ENCODE measurements around the gene RAB40C. TPM values are rescaled to one million over a fixed set of nuclear protein-coding genes. Genes with fewer than 3 reads are reported as not detected.

Gene RAB40C
- total and polyA plus RNA-seq, 2 donors (not counting 1 experiment from before 2014, with no cell fraction given): 12.7 to 26.9 TPM

DNA sequence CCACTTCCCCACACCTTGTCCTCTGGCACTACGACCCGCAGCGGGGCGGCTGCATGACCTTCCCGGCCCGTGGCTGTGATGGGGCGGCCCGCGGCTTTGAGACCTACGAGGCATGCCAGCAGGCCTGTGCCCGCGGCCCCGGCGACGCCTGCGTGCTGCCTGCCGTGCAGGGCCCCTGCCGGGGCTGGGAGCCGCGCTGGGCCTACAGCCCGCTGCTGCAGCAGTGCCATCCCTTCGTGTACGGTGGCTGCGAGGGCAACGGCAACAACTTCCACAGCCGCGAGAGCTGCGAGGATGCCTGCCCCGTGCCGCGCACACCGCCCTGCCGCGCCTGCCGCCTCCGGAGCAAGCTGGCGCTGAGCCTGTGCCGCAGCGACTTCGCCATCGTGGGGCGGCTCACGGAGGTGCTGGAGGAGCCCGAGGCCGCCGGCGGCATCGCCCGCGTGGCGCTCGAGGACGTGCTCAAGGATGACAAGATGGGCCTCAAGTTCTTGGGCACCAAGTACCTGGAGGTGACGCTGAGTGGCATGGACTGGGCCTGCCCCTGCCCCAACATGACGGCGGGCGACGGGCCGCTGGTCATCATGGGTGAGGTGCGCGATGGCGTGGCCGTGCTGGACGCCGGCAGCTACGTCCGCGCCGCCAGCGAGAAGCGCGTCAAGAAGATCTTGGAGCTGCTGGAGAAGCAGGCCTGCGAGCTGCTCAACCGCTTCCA is 43.6 kb downstream of the RAB40C start:
- Histone ChIP-seq H3K27ac (ENCODE audit: low read length in 2 of 2) (no peak overlapping the region), H3K4me2 (replicated peaks; ENCODE audit: low read depth, low read length, poor library complexity, severe bottlenecking) (no peak overlapping the region), H3K9me3 (ENCODE audit: control extremely low read depth in 1 of 3, control insufficient read depth in 2 of 3, insufficient read depth in 1 of 3, low read length in 2 of 3) (no peaks in the 10 kb centered on the region), H3K4me3 (ENCODE audit: control extremely low read depth in 1 of 5, extremely low read depth in 1 of 5, insufficient read depth in 1 of 5, low read depth in 2 of 5, low read length in 4 of 5) (no peak overlapping the region), H3K79me2 (ENCODE audit: control insufficient read depth, insufficient read depth, low read length) (peaks cover 10% of the 10 kb centered on the region), H2AFZ (ENCODE audit: insufficient read depth, low read depth, low read length, poor library complexity, severe bottlenecking) (no peak overlapping the region), H3K27me3 (replicated peaks in 1 of 4; ENCODE audit: control extremely low read depth in 1 of 4, control insufficient read depth in 3 of 4, insufficient read depth in 4 of 4, low read length in 3 of 4) (no peaks in the 10 kb centered on the region), H3K9ac (ENCODE audit: low read length) (no peak overlapping the region), H3K36me3 (replicated peaks in 1 of 2; ENCODE audit: control extremely low read depth in 1 of 2, control insufficient read depth in 1 of 2, extremely low read depth in 1 of 2, insufficient read depth in 2 of 2, low read length in 1 of 2) (peaks cover 0 to 3% of the 10 kb centered on the region in 2 experiments), H4K20me1 (ENCODE audit: control insufficient read depth, insufficient read depth, low read length, poor library complexity, severe bottlenecking) (peaks cover 13% of the 10 kb centered on the region), H3K4me1 (ENCODE audit: control insufficient read depth in 2 of 2, insufficient read depth in 2 of 2, low read length in 2 of 2) (peaks cover 6 to 23% of the 10 kb centered on the region in 2 donors)
- TF ChIP-seq, protein P1, sequence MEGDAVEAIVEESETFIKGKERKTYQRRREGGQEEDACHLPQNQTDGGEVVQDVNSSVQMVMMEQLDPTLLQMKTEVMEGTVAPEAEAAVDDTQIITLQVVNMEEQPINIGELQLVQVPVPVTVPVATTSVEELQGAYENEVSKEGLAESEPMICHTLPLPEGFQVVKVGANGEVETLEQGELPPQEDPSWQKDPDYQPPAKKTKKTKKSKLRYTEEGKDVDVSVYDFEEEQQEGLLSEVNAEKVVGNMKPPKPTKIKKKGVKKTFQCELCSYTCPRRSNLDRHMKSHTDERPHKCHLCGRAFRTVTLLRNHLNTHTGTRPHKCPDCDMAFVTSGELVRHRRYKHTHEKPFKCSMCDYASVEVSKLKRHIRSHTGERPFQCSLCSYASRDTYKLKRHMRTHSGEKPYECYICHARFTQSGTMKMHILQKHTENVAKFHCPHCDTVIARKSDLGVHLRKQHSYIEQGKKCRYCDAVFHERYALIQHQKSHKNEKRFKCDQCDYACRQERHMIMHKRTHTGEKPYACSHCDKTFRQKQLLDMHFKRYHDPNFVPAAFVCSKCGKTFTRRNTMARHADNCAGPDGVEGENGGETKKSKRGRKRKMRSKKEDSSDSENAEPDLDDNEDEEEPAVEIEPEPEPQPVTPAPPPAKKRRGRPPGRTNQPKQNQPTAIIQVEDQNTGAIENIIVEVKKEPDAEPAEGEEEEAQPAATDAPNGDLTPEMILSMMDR (IDR thresholded peaks at IDR 0.05): no peak
- no peak for TF ChIP-seq EZH2 (IDR thresholded peaks at IDR 0.05; ENCODE audit: borderline replicate concordance, insufficient read depth, low read depth, low read length, poor library complexity, severe bottlenecking)
- Mint-ChIP-seq H3K4me1 (peaks cover 11% of the 10 kb centered on the region), H3K27ac (no peak overlapping the region), H3K4me3 (no peak overlapping the region), H3K27me3 (no peaks in the 10 kb centered on the region), H3K9me3 (ENCODE audit: insufficient read depth) (no peaks in the 10 kb centered on the region)
- intact Hi-C loops (cut with micrococcal nuclease): no loop called here
- ChIA-PET CTCF (no interaction called here), POLR2A (no interaction called here)
- 98% methylated on average over 69 of the region's 74 CpGs for WGBS (ENCODE audit: insufficient coverage)
- DNase-seq (peak; percentile 23), ATAC-seq (ENCODE audit: low read depth) (no peak)

DNA sequence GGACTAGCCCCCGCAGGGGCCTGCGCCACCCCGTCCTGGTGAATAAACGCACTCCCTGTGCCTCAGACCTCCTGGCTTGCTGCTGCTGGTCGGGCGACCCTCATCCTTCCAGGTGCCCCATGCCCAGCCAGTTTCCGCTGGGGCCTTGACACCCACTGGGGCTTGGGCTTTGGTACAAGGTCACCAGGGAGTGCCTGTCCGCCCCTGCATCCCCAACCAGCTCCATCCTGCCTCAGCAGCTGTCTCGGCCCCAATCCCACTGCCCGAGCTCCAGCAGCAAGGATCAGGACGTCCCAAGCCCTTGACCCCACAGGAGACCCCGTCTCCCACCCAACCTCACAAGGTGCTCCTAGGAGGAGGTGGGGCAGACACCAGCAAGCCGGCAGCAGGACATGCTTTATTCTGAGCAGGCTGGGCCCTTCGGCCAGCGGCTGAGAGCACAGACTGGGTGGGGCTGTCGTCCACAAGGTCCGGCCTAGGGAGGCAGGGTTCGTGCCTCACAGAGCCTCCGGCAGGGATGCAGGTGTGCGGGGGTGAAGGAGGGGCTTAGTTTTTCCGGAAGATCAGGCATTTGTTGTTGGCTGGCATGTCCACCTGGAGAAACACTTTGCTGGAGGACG is 44.3 kb downstream of the RAB40C start:
- H3K4me2 ChIP-seq (replicated peaks; ENCODE audit: low read depth, low read length, poor library complexity, severe bottlenecking): no peak overlapping the region
- Mint-ChIP-seq H3K9me3 (ENCODE audit: insufficient read depth) (no peaks in the 10 kb centered on the region), H3K4me1 (peaks cover 15% of the 10 kb centered on the region), H3K4me3 (peak overlapping the region; percentile 61), H3K27ac (peak overlapping the region; percentile 50), H3K27me3 (no peaks in the 10 kb centered on the region)
- H3K79me2 ChIP-seq (ENCODE audit: control insufficient read depth, insufficient read depth, low read length): peaks cover 10% of the 10 kb centered on the region
- ChIA-PET POLR2A (no interaction called here), CTCF (no interaction called here)
- H3K9ac ChIP-seq (ENCODE audit: low read length): no peak overlapping the region
- H2AFZ ChIP-seq (ENCODE audit: insufficient read depth, low read depth, low read length, poor library complexity, severe bottlenecking): no peak overlapping the region
- peaks cover 10 to 29% of the 10 kb centered on the region in 2 donors for H3K4me1 ChIP-seq (ENCODE audit: control insufficient read depth in 2 of 2, insufficient read depth in 2 of 2, low read length in 2 of 2)
- no peak for DNase-seq
- no peak overlapping the region for H3K27ac ChIP-seq (ENCODE audit: low read length in 2 of 2)
- no peaks in the 10 kb centered on the region for H3K27me3 ChIP-seq (replicated peaks in 1 of 4; ENCODE audit: control extremely low read depth in 1 of 4, control insufficient read depth in 3 of 4, insufficient read depth in 4 of 4, low read length in 3 of 4)
- H4K20me1 ChIP-seq (ENCODE audit: control insufficient read depth, insufficient read depth, low read length, poor library complexity, severe bottlenecking): peaks cover 13% of the 10 kb centered on the region
- ATAC-seq (ENCODE audit: low read depth): no peak
- H3K9me3 ChIP-seq (ENCODE audit: control extremely low read depth in 1 of 3, control insufficient read depth in 2 of 3, insufficient read depth in 1 of 3, low read length in 2 of 3): no peaks in the 10 kb centered on the region
- 96% methylated on average over 20 of the region's 22 CpGs for WGBS (ENCODE audit: insufficient coverage)
- TF ChIP-seq, protein P1 (IDR thresholded peaks at IDR 0.05): no peak
- TF ChIP-seq EZH2 (IDR thresholded peaks at IDR 0.05; ENCODE audit: borderline replicate concordance, insufficient read depth, low read depth, low read length, poor library complexity, severe bottlenecking): no peak
- H3K4me3 ChIP-seq (ENCODE audit: control extremely low read depth in 1 of 5, extremely low read depth in 1 of 5, insufficient read depth in 1 of 5, low read depth in 2 of 5, low read length in 4 of 5): no peak overlapping the region
- H3K36me3 ChIP-seq (replicated peaks in 1 of 2; ENCODE audit: control extremely low read depth in 1 of 2, control insufficient read depth in 1 of 2, extremely low read depth in 1 of 2, insufficient read depth in 2 of 2, low read length in 1 of 2): peaks cover 0 to 3% of the 10 kb centered on the region in 2 experiments
- intact Hi-C loops (cut with micrococcal nuclease): no loop called here

All from B cell (primary cell).